ENCODE measurements around the gene EXOC3L1.
A peak's percentile ranks its signal among the peaks of the same experiment; 100 is the strongest.

The EXOC3L1 gene

DNA sequence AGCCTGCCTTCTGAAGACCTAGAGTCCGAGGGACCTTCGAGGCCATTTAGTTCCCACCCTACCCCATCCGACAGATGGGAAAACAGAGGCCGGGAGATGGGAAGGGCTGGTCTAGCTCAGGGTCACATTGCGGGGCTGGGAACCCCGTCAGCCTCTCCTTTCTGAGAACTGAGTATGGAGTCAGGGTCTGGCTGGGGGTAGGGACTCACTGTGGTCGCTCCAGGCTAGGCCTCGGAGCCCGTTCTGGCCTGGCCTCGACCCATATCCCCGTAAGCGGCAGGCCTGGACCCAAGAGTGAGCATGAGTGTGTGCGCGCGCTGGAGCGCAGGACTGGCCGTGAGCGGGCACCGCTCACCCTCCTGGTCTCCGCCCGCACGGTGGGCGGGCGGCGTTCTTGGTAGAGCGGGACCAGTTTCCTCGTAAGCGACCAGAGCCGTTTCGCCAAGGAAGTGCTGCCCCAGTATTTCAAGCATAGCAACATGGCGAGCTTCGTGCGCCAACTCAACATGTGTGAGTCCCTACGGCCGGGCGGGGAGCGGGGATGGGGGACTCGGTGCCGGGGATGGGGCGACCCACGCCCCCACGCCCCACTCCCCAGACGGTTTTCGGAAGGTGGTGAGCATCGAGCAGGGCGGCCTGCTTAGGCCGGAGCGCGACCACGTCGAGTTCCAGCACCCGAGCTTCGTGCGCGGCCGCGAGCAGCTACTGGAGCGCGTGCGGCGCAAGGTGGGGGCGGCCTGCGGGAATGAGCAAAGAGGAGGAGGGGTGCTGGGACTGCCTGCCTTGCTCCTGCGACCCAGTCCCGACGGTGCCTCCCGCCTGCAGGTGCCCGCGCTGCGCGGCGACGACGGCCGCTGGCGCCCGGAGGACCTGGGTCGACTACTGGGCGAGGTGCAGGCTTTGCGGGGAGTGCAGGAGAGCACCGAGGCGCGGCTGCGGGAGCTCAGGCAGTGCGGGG lies 24.5 kb downstream of the EXOC3L1 start:
- DNase-seq (ENCODE audit: low read depth in 1 of 2, low spot score in 1 of 2), result no peak

- DNase-seq (ENCODE audit: low read depth in 1 of 2, low spot score in 1 of 2), result no peak
Measured at GRCh38 chr16:67164599-67165061, 25.3 kb downstream of the EXOC3L1 start, which contains the start of gene HSF4. Gene HSF4 (plus strand): TSS chr16:67164745. CDS start chr16:67164812, 67 bp downstream.

- no peak for DNase-seq (ENCODE audit: low read depth in 1 of 2, low spot score in 1 of 2)
Measured at GRCh38 chr16:67163999-67164558, 25.9 kb downstream of the EXOC3L1 start.

DNA sequence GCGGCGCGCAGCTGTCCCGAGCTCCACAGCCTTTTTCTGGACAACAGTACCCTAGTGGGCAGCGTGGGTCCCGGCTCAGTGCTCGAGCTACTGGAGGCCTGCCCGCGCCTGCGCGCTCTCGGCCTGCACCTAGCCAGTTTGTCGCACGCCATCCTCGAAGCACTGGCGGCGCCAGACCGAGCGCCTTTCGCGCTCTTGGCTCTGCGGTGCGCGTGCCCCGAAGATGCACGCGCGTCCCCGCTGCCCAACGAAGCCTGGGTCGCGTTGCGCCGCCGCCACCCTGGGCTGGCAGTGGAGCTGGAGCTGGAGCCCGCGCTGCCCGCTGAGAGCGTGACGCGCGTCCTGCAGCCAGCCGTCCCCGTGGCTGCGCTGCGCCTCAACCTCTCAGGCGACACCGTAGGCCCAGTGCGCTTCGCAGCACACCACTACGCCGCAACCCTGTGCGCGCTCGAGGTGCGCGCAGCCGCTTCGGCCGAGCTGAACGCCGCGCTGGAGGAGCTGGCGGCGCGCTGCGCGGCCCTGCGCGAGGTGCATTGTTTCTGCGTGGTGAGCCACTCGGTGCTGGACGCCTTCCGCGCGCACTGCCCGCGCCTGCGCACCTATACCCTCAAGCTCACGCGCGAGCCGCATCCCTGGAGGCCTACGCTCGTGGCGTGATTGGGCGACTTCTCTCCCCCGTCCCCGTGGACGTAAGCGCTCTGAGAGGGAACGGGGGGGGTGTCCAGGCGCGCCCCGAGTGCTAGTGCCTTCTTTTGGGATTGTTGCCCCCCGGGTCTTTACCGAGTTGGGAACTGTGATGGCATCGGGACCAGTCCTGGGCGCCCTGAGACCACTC lies 26.6 kb downstream of the EXOC3L1 start:
- no peak for DNase-seq (ENCODE audit: low read depth in 1 of 2, low spot score in 1 of 2)

DNA sequence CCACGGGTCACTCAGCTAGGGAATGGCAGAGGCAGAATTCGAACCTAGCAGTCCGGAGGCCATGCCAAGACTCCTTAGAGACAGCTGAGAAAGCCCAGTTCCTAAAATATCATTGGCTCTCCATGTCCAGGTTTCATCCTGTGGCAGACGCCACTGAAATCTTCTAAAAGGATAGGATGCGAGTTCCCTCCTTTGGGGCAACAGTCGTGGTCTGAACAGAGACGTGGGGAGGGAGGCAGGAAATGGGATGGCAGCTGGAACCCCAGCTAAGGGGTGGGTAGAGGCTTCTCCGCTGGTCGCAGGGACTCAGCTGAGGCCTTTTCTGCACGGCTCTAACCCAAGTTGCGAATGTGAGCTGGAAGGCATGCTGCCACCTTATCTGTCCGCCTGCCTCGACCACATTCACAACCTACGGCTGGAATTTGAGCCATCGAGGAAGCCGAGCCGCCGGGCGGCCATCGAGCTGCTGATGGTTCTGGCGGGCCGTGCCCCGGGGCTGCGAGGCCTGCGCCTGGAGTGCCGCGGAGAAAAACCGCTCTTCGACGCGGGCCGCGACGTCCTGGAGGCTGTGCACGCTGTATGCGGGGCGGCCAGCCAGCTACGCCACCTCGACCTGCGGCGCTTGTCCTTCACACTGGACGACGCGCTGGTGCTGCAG lies 27.3 kb downstream of the EXOC3L1 start:
- DNase-seq (ENCODE audit: low read depth in 1 of 2, low spot score in 1 of 2), result no peak

DNA sequence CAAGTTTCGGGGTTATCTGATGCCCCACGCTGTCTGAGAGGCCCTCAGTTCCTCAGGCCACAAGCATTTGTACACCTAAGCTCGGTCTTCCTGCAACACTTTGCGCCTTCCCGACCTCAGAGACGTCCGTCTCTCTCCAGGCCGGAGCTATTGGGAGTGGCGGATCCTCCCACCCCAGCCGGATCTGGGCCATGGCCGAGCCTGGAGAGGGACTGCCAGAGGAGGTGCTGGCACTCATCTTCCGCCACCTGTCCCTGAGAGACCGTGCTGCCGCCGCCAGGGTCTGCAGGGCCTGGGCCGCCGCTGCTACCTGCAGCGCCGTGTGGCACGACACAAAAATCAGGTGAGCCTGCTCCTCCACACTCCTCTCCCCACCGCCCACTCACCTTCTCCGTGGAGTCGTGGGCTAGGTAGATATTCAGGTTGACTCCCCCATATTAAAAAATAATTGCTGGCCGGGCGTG lies 28.3 kb downstream of the EXOC3L1 start:
- no peak for DNase-seq (ENCODE audit: low read depth in 1 of 2, low spot score in 1 of 2)

DNA sequence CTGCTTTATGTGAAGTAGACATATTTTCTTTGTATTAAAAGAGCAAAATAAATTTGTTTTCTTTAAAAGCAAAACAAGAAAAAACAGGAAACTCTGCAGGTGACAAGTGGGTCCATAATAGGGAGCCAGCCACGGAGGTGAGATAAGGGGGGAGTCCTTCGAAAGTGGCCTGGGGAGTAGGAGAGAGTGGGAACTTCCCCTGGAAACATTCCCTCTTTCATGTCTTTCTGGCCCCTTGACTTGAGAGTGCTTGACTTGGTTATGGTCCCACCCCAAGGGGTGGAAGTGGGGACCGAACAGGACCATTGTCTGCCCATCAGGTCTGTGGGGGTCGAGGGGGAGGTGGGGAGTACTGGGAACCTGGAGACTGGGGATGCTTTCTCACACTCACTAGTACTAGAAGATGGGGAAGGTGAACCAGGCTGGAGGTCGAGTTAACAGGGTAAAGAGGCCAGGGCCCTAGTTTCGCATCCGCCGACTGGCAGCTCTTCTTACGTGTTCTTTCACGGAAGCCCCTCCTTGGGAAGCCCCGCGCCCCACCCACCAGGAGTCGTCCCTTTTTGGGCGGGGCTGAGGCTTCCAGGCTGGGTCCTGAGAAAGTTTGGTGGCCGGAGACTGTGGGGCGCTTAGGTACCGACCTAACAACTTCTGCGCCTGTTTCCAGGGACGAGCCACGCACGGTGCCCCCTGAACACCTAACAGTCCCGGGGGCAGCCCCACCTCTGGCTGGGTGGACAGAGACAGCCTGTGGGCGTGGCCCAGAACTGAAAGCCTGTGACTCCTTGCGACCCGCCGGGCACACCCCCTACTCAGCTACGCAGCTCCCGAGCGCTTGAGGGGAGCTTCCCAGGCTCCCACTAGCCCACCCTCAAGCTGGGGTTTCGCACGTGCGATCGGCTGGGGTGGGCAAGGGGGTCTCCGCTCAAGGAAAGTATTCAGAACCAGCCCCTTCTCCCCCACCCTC lies 31.0 kb downstream of the EXOC3L1 start:
- peak; percentile 58 to 70 for DNase-seq (ENCODE audit: low read depth in 1 of 2, low spot score in 1 of 2)

- no peak for DNase-seq (ENCODE audit: low read depth in 1 of 2, low spot score in 1 of 2)
Measured at GRCh38 chr16:67157892-67158635, 31.9 kb downstream of the EXOC3L1 start.

GRCh38 chr16:67157106-67157748 lies 32.7 kb downstream of the EXOC3L1 start:
- no peak for DNase-seq (ENCODE audit: low read depth in 1 of 2, low spot score in 1 of 2)

- DNase-seq (ENCODE audit: low read depth in 1 of 2, low spot score in 1 of 2), result no peak
Measured at GRCh38 chr16:67156143-67156844, 33.6 kb downstream of the EXOC3L1 start.

- peak; percentile 67 to 75 for DNase-seq (ENCODE audit: low read depth in 1 of 2, low spot score in 1 of 2)
Measured at GRCh38 chr16:67155295-67156142, 34.4 kb downstream of the EXOC3L1 start.

DNA sequence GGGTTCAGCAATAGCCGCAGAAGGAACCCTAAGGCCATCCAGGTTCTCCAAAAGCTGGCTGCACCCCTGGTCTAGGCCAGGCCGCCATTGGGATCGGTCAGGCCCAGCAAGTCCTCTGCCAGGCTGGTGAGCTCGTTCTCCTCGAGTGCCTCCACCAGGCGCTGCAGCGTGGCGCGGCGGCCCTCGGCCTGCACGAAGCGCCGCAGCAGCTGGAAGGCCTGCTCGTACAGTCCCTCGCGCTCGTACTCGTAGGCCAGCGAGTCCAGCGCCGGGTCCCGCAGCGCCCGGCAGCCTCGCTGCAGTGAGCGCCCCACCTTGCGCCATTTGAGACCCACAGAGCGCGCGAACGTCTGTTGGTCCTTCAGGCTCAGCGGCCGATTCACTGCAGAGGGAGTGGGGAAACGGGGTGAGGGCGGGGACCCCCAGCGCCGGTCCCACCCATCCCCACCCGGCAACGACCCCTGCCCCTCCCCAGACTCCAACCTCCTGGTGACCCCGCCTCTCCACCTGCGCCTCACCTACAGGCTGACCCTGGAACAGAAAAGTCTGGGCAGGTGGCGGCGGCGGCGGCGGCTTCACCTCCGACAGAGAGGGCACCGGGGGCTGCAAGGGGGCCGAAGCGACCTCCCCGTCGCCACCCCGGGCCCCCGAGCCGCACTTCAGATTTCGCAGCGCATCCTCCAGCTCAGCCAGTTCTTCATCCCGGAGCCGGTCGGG lies 35.2 kb downstream of the EXOC3L1 start:
- no peak for DNase-seq (ENCODE audit: low read depth in 1 of 2, low spot score in 1 of 2)

DNA sequence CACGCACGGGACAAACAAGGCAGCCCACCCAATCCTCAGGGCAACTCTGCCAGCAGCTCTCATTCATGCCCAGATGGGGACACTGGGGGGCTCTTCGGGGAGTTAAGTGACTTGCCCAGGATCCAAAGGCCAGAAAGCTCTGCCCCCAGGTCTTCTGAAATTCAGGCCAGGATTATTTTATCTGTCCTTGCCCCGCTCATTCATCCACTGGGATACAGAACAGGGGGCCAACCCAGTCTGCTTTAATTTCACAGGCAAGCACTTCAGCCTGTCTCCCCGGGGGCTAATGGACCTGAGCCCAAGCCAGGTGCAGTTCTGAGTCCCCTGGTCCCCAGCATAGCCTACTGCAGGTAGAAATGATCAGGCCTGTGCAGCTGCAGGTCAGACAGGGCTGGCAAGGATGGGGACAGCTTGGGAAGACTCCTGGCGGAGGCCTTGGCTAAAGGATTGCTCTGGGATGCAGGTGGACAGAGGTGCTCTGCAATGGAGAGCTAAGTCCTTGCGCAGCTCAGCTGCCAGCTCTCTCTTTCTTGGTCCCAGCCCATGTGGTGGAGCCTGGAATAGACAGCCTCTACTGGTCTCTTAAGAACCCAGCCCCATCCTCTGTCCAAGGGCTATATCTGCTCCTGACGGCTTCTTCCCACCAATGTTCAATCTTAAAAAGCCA lies 38.4 kb downstream of the EXOC3L1 start:
- DNase-seq (ENCODE audit: low read depth in 1 of 2, low spot score in 1 of 2), result no peak

DNA sequence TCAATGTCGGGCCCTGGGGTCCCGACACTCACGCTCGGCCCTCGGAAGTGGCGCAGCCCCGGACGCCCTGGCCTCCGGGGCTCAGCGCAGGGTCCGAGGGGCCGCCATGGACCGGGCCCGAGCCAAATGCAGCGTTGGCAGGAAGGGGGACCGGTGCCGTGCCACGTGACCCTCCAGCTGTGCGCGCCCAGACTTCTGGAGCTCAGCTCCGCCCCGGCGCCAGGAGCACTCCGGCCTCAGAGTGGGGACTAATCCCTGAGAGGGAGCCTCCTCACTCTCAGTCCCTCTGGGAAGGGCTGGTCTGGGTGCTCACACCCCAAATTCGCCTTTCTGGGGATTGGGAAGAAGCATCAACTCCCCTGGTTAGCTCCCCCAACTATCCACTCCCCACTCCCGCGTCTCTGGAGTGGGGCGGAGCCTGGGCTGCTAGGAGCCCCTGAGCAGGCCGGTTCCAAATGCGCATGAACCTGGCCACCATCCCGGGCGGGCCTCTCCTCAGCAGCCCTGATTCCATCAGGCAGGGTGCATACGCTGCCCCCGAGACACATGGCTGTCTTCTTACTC lies 39.0 kb downstream of the EXOC3L1 start, which contains the start of gene B3GNT9:
Gene B3GNT9 (minus strand): TSS at position 166 of the 564 bp plus-strand sequence. CDS start 513 bp downstream, outside the sequence.
- no peak for DNase-seq (ENCODE audit: low read depth in 1 of 2, low spot score in 1 of 2)
